GM19463 (cell line): ENCODE measurements around the gene SLC2A4RG.

Experiments
- ATAC-seq: cut with Tn5 transposase; IDR thresholded peaks from one replicate; pipeline ENCODE4 v1.9.1; 2021; ENCODE audit warnings: mild to moderate bottlenecking, moderate library complexity; ENCODE audit not compliant: unreplicated experiment

SLC2A4RG gene

GRCh38 chr20:63698739-63699465 is 40.7 kb upstream of the SLC2A4RG start:
- ATAC-seq = no peak

GRCh38 chr20:63699466-63700198 is 39.9 kb upstream of the SLC2A4RG start:
- no peak for ATAC-seq

- no peak for ATAC-seq
Observed at GRCh38 chr20:63700199-63701050, 39.2 kb upstream of the SLC2A4RG start.

GRCh38 chr20:63701051-63701328 is 38.6 kb upstream of the SLC2A4RG start:
- no peak for ATAC-seq

- ATAC-seq = no peak
Observed at GRCh38 chr20:63701329-63702035, 38.1 kb upstream of the SLC2A4RG start.

- no peak for ATAC-seq
Observed at GRCh38 chr20:63702036-63702665, 37.4 kb upstream of the SLC2A4RG start.

GRCh38 chr20:63702751-63703470 is 36.7 kb upstream of the SLC2A4RG start:
- ATAC-seq = no peak

GRCh38 chr20:63703471-63703975 is 36.1 kb upstream of the SLC2A4RG start:
- no peak for ATAC-seq

- no peak for ATAC-seq
Observed at GRCh38 chr20:63703976-63704748, 35.4 kb upstream of the SLC2A4RG start.

- no peak for ATAC-seq
Observed at GRCh38 chr20:63704749-63705117, 34.8 kb upstream of the SLC2A4RG start.

GRCh38 chr20:63705232-63706026 is 34.1 kb upstream of the SLC2A4RG start:
- no peak for ATAC-seq

- ATAC-seq = no peak
Observed at GRCh38 chr20:63706027-63706695, 33.4 kb upstream of the SLC2A4RG start.

- ATAC-seq = peak; percentile 30
Observed at GRCh38 chr20:63706852-63707557, 32.6 kb upstream of the SLC2A4RG start.

GRCh38 chr20:63707558-63708300 is 31.8 kb upstream of the SLC2A4RG start, which contains the start of the genes ARFRP1 and ZGPAT:
TSS of gene ARFRP1 (minus strand) at chr20:63707976. CDS start at chr20:63707091, 885 bp downstream.
TSS of gene ZGPAT (plus strand) at chr20:63708039. CDS start at chr20:63708581, 542 bp downstream.
- ATAC-seq = peak; percentile 77

GRCh38 chr20:63708301-63709148 is 31.1 kb upstream of the SLC2A4RG start:
- ATAC-seq = no peak
